ENCODE measurements around the gene RNF126.

The RNF126 gene

DNA sequence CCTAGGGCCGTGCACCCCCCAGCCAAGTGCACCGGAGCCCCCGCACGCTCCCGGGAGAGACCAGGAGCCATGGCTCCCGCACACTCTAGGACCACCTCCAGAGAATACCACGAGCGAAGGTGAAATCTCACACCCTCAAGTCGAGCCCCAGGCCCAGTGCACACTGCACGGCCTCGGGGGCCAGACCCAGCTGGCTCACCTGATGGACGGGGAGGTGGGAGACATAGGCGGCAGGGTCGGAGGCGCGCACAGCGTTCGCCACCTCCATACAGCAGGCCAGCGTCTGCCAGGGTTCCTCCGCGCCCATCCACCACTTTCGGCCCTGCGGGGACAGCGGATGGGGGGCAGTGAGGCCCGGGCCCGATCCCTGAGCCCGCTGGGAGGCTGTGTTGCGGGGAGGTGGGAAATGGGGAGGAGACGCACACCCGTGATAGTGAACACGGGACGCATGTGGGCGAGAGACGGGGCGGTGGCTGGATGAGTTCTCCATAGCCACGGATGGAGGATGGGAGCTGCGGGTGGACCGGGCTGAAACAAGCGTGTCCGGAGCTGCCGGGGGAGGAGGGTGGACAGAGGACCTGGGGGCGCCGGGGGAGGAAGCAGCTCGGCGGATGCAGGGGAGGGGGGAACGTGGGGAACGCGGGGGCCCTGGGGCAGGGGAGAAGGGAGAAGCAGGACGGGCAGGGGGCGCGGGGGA, 42.7 kb downstream of the RNF126 start:
- TF ChIP-seq, protein P1, sequence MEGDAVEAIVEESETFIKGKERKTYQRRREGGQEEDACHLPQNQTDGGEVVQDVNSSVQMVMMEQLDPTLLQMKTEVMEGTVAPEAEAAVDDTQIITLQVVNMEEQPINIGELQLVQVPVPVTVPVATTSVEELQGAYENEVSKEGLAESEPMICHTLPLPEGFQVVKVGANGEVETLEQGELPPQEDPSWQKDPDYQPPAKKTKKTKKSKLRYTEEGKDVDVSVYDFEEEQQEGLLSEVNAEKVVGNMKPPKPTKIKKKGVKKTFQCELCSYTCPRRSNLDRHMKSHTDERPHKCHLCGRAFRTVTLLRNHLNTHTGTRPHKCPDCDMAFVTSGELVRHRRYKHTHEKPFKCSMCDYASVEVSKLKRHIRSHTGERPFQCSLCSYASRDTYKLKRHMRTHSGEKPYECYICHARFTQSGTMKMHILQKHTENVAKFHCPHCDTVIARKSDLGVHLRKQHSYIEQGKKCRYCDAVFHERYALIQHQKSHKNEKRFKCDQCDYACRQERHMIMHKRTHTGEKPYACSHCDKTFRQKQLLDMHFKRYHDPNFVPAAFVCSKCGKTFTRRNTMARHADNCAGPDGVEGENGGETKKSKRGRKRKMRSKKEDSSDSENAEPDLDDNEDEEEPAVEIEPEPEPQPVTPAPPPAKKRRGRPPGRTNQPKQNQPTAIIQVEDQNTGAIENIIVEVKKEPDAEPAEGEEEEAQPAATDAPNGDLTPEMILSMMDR (IDR thresholded peaks at IDR 0.05; ENCODE audit: borderline replicate concordance, insufficient read depth, low read depth, low read length), result no peak
- no peak overlapping the region for H3K4me3 ChIP-seq (ENCODE audit: low read depth, low read length)

- TF ChIP-seq, protein P1 (IDR thresholded peaks at IDR 0.05; ENCODE audit: borderline replicate concordance, insufficient read depth, low read depth, low read length), result no peak
- H3K4me3 ChIP-seq (ENCODE audit: low read depth, low read length), result no peak overlapping the region
Measured at GRCh38 chr19:619286-620002, 43.6 kb downstream of the RNF126 start.

- TF ChIP-seq, protein P1 (IDR thresholded peaks at IDR 0.05; ENCODE audit: borderline replicate concordance, insufficient read depth, low read depth, low read length), result no peak
- H3K4me3 ChIP-seq (ENCODE audit: low read depth, low read length), result no peak overlapping the region
Measured at GRCh38 chr19:618674-619285, 44.2 kb downstream of the RNF126 start.

- TF ChIP-seq, protein P1 (IDR thresholded peaks at IDR 0.05; ENCODE audit: borderline replicate concordance, insufficient read depth, low read depth, low read length), result no peak
- H3K4me3 ChIP-seq (ENCODE audit: low read depth, low read length), result no peak overlapping the region
Measured at GRCh38 chr19:618247-618619, 44.8 kb downstream of the RNF126 start.

DNA sequence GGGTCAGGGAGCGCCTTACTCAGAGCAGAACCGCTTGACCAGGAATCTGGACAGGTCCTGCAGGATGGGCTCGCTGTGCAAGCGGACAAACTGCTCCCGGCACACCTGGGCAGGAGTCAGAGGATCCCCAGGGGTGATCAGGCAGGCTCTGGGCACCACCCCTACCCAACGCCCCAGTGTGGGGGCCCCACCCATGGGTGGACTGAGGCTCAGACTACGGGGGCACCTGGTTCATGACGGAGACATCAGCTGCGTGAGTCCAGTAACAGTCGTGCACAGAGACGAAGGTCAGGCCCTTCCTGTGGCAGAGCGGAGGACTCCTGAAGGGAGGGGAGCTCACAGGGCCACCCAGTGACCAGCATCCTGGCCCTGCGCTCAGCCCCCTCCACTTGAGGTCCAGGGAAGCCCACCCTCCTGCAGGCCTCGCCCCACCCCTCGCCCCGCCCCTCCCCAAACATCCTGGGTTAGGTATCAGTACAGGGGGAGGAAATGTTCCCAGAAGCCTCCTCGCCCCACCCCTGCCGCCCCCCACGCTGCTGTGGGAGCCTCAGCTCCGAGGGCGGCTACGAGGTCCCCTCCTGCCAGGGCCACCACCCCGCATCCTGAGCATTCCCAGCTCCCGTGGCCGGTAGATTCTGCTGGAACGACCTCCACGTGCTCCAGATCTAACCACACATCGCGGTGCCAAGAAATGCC, 45.3 kb downstream of the RNF126 start:
- no peak overlapping the region for H3K4me3 ChIP-seq (ENCODE audit: low read depth, low read length)
- TF ChIP-seq, protein P1 (IDR thresholded peaks at IDR 0.05; ENCODE audit: borderline replicate concordance, insufficient read depth, low read depth, low read length), result no peak

DNA sequence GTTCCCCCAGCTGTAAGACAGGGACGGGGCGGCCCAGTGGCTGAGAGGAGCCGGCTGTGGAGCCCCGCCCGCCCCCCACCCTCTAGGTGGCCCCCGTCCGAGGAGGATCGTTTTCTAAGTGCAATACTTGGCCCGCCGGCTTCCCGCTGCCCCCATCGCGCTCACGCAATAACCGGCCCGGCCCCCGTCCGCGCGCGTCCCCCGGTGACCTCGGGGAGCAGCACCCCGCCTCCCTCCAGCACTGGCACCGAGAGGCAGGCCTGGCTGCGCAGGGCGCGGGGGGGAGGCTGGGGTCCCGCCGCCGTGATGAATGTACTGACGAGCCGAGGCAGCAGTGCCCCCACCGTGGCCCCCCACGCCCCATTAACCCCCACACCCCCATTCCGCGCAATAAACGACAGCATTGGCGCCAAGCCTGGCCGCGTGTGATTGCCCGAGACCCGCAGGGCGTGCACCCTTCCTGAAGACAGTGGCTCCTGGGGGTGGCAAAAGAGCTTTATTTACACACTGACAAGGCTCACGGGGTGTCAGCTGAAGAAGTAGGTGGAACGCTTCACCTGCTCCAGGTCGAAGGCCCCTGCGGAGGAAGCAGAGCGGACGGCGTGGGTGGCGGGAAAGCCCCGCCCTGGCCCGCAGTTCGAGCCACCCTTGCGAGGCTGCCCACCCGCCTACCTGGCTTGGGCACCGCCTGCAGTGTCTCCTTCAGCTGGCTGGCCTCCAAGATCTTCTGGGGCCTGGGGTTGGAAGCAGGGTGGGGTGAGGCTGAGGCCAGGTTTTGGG, 46.1 kb downstream of the RNF126 start:
- no peak overlapping the region for H3K4me3 ChIP-seq (ENCODE audit: low read depth, low read length)
- TF ChIP-seq, protein P1 (IDR thresholded peaks at IDR 0.05; ENCODE audit: borderline replicate concordance, insufficient read depth, low read depth, low read length), result no peak

Data from GM12875 (cell line).